NCI-H82 treated with DMSO at 0.1 percent for 48 hours (cell line): ENCODE data around the gene GABARAP.

Experiments used
- DNase-seq: peaks from one replicate; lab custom pipeline; 2025; ENCODE audit not compliant: unreplicated experiment; lab: John Stamatoyannopoulos, UW

GABARAP gene

GRCh38 chr17:7241090-7241733 lies 1.0 kb downstream of the GABARAP start:
- DNase-seq = no peak

- DNase-seq = no peak
Observed at GRCh38 chr17:7240375-7240774, 1.9 kb downstream of the GABARAP start.

- DNase-seq = peak; percentile 100
Observed at GRCh38 chr17:7239091-7240027, 2.9 kb downstream of the GABARAP start, which contains the start of gene PHF23. Gene PHF23 (minus strand): TSS chr17:7239457. CDS start chr17:7239279, 178 bp downstream.

- no peak for DNase-seq
Observed at GRCh38 chr17:7238420-7239090, 3.7 kb downstream of the GABARAP start.

GRCh38 chr17:7237761-7238419 lies 4.4 kb downstream of the GABARAP start:
- DNase-seq = peak; percentile 52

GRCh38 chr17:7237266-7237760 lies 4.9 kb downstream of the GABARAP start:
- DNase-seq = no peak

GRCh38 chr17:7236808-7237207 lies 5.4 kb downstream of the GABARAP start:
- DNase-seq = no peak

- no peak for DNase-seq
Observed at GRCh38 chr17:7235693-7236665, 6.3 kb downstream of the GABARAP start.

- peak; percentile 98 for DNase-seq
Observed at GRCh38 chr17:7234083-7234951, 7.9 kb downstream of the GABARAP start, which contains the start of gene DVL2. Gene DVL2 (minus strand): TSS chr17:7234517. CDS start chr17:7234262, 255 bp downstream.

GRCh38 chr17:7233701-7234082 lies 8.6 kb downstream of the GABARAP start:
- peak; percentile 72 for DNase-seq

- DNase-seq = no peak
Observed at GRCh38 chr17:7232114-7232513, 10.1 kb downstream of the GABARAP start.

GRCh38 chr17:7229504-7229903 lies 12.7 kb downstream of the GABARAP start:
- DNase-seq = no peak

- DNase-seq = no peak
Observed at GRCh38 chr17:7228920-7229319, 13.3 kb downstream of the GABARAP start.

GRCh38 chr17:7226721-7227710 lies 15.2 kb downstream of the GABARAP start:
- no peak for DNase-seq

GRCh38 chr17:7225711-7226331 lies 16.4 kb downstream of the GABARAP start:
- no peak for DNase-seq

- no peak for DNase-seq
Observed at GRCh38 chr17:7224661-7225111, 17.6 kb downstream of the GABARAP start.

GRCh38 chr17:7224110-7224509 lies 18.1 kb downstream of the GABARAP start:
- DNase-seq = no peak
